Kasumi-1 (cell line): ENCODE results near the gene FMO2.

Source experiments
- DNase-seq, 2 experiments: peaks; one replicate each; lab custom pipeline; 2025; lab: John Stamatoyannopoulos, UW

Gene FMO2

DNA sequence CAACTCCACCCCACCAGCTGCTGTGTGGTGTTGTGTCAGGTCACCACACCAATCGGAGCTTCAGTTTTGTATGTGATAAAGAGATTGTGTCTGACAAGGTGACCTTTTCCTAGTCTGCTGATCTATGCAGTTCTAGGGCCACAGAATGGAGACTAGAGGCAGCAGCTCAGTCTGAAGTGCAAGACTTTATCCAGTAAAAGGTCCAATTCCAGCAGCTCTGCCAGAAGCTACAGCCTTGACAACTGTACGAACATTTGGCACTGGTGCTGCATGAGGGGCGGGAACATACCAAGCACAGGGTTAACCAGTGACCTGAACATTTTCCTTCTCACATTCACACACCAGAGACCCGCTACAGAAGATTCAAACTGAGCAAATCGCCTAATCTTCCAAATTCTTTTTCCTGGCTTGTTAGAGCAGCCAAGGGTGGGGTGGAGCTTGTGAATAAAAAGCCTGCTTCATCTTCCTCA, 72.5 kb downstream of the FMO2 start:
- DNase-seq, result no peak

DNA sequence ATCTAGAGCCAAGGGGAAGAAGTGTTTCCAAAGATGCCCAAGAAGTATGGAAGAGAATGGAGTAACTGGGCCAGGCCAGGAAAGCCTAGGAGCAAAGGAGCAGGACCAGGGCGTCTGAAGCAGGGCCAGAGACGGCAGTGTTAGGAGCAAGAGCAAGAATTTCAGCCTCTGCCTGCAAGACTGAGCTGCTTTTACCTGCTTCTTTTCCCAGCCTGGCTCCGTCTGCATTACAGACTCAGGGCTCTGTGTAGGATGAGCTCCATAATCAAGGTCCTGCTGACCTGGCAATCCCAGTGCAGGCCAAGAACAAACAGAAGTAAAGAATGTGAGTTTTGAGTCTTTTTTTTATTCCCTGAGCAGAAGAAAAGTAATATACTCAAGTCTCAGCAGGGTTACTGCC, 73.3 kb downstream of the FMO2 start:
- DNase-seq, result no peak

DNA sequence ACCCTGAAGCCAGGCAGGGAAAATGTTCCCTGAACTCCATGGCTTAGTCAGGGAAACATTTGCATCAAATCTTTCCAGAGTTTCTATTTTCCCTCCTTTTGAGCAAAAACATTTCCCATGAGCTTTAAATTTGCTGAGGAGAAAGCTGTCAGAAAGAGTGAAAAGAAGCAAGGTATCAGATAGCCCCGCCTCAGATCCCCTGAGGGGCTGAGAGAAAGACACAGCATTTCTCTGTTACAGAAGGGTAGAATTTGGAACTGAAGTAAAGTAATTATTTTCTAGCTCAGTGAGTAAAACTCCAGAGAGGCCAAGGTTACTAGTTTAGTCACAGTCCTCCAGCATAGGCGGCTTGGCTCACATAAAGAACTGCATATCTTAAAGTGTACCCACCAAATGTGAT, 73.8 kb downstream of the FMO2 start:
- DNase-seq, result no peak
